HepG2 (cell line): ENCODE results near the gene FAM13B. TPM values are rescaled to one million over a fixed set of nuclear protein-coding genes. Genes with fewer than 3 reads are reported as not detected.

Experiments used
- ATAC-seq: fragments of 200-7000 bp; cut with Tn5 transposase; 3 replicates; pipeline ENCODE4 v1.9.1; 2020; ENCODE audit warnings: mild to moderate bottlenecking, moderate library complexity
- BruUV-seq: library from RNA; stranded (reverse); fragments of 400-500 nt; replicated peaks from 2 replicates; lab custom pipeline; 2021; lab: Mats Ljungman, UMichigan
- CTCF ChIA-PET: fragments of 300-600 bp; formaldehyde crosslinking; extraction: SDS; loops from one replicate; lab custom pipeline; 2021; ENCODE audit warnings: low total read pairs, inconsistent platforms, low intra/inter-chr PET ratio; lab: Yijun Ruan, JAX
- POLR2A ChIA-PET: fragments of 350-600 bp; sonication (Branson Sonifier 250); formaldehyde crosslinking; loops from one replicate; lab custom pipeline; 2020; ENCODE audit warnings: antibody characterized with exemption, inconsistent platforms; lab: Yijun Ruan, JAX
- DNase-seq: peaks from one replicate; pipeline ENCODE4 v3.0.0-alpha.2; 2015; ENCODE audit warnings: low spot score
- FAIRE-seq: peaks from 3 replicates; lab custom pipeline; 2011; peaks lifted over from hg19 to GRCh38; lab: Jason Lieb, UNC
- H2AFZ ChIP-seq: one replicate; pipeline ENCODE4 v1.6.1; 2011; ENCODE audit warnings: low read length, inconsistent platforms
- H3K27ac ChIP-seq: fragments of 300-600 bp; 3 replicates; pipeline ENCODE4 v1.8.0; 2011; ENCODE audit warnings: mixed run types, mild to moderate bottlenecking, mixed read lengths, low read length, inconsistent platforms; ENCODE audit not compliant: insufficient read depth; ENCODE audit errors: extremely low read length
- H3K27me3 ChIP-seq, 2 experiments: fragments of 200-600 bp in 1 of 2; 2 replicates in 1 of 2; 3 replicates in 1 of 2; pipeline versions ENCODE4 v1.6.0 to v1.8.0; 2011; ENCODE audit warnings: low read length in 2 of 2, mild to moderate bottlenecking in 2 of 2, moderate library complexity in 2 of 2, inconsistent platforms in 1 of 2; ENCODE audit not compliant: insufficient read depth in 2 of 2, control insufficient read depth in 1 of 2
- H3K36me3 ChIP-seq, 2 experiments: fragments of 200-600 bp in 1 of 2; replicated peaks in 1 of 2; 2 replicates in 1 of 2; 3 replicates in 1 of 2; pipeline versions ENCODE4 v1.5.1 to v1.8.0; 2011; ENCODE audit warnings: low read length in 2 of 2, inconsistent platforms in 1 of 2; ENCODE audit not compliant: insufficient read depth in 2 of 2, control insufficient read depth in 1 of 2
- H3K4me1 ChIP-seq: 2 replicates; pipeline ENCODE4 v1.5.1; 2012; ENCODE audit warnings: low read length, inconsistent platforms; ENCODE audit not compliant: insufficient read depth
- H3K4me2 ChIP-seq: 2 replicates; pipeline ENCODE4 v1.6.0; 2011; ENCODE audit warnings: low read depth, low read length, inconsistent platforms
- H3K4me3 ChIP-seq, 3 experiments: fragments of 200-600 bp in 1 of 3; sonication (generic), shearing (Covaris generic) in 1 of 3; replicated peaks in 1 of 3; 2 replicates each; pipeline ENCODE4 v1.5.1; 2011 to 2016; ENCODE audit warnings: low read length in 3 of 3, inconsistent platforms in 2 of 3, low read depth in 2 of 3, mild to moderate bottlenecking in 2 of 3, control low read depth in 1 of 3, mixed read lengths in 1 of 3; ENCODE audit not compliant: insufficient read depth in 1 of 3
- H3K79me2 ChIP-seq: one replicate; pipeline ENCODE4 v1.6.1; 2011; ENCODE audit warnings: low read length, inconsistent platforms; ENCODE audit not compliant: insufficient read depth
- H3K9ac ChIP-seq: 2 replicates; pipeline ENCODE4 v1.6.0; 2011; ENCODE audit warnings: mild to moderate bottlenecking, low read depth, low read length, inconsistent platforms; ENCODE audit not compliant: insufficient read depth
- H3K9me3 ChIP-seq: 2 replicates; pipeline ENCODE4 v1.5.1; 2012; ENCODE audit warnings: mild to moderate bottlenecking, low read length
- H4K20me1 ChIP-seq: 2 replicates; pipeline ENCODE4 v1.6.0; 2011; ENCODE audit warnings: inconsistent platforms, mild to moderate bottlenecking, low read length, moderate library complexity; ENCODE audit not compliant: insufficient read depth
- CAMTA2 ChIP-seq: sonication (generic); formaldehyde crosslinking; IDR thresholded peaks from 2 replicates; pipeline ENCODE4 v1.4.0; 2020; ENCODE audit warnings: mild to moderate bottlenecking, missing genetic modification reagents, borderline replicate concordance
- HNF4A ChIP-seq: sonication (generic); formaldehyde crosslinking; IDR thresholded peaks from 2 replicates; pipeline ENCODE4 v1.4.0; 2020; ENCODE audit warnings: missing genetic modification reagents
- MIXL1 ChIP-seq: IDR thresholded peaks from 2 replicates; pipeline ENCODE4 v1.6.1; 2016
- MLLT10 ChIP-seq: sonication (generic); formaldehyde crosslinking; IDR thresholded peaks from 2 replicates; pipeline ENCODE4 v1.4.0; 2020; ENCODE audit warnings: missing genetic modification reagents
- PATZ1 ChIP-seq: sonication (generic); formaldehyde crosslinking; IDR thresholded peaks from 2 replicates; pipeline ENCODE4 v1.4.0; 2020; ENCODE audit warnings: missing genetic modification reagents
- PBX2 ChIP-seq: IDR thresholded peaks from 2 replicates; pipeline ENCODE4 v1.6.1; 2016; ENCODE audit warnings: control low read depth
- PPARG ChIP-seq: conservative IDR thresholded peaks from 2 replicates; pipeline ENCODE4 v1.6.1; 2016; ENCODE audit warnings: missing biosample characterization, missing genetic modification reagents
- RARA ChIP-seq: IDR thresholded peaks from 2 replicates; pipeline ENCODE4 v1.6.1; 2016; ENCODE audit warnings: missing genetic modification reagents, missing compliant biosample characterization
- RFX5 ChIP-seq: IDR thresholded peaks from 2 replicates; pipeline ENCODE4 v1.6.1; 2011; ENCODE audit warnings: low read depth, low read length, improper control_type of control experiment
- RXRB ChIP-seq: IDR thresholded peaks from 2 replicates; pipeline ENCODE4 v1.6.1; 2016; ENCODE audit warnings: borderline replicate concordance, missing genetic modification reagents, missing compliant biosample characterization
- SAFB2 ChIP-seq: sonication (generic); formaldehyde crosslinking; IDR thresholded peaks from 2 replicates; pipeline ENCODE4 v1.5.1; 2020; ENCODE audit warnings: missing genetic modification reagents, low read depth, mild to moderate bottlenecking, borderline replicate concordance
- TBX2 ChIP-seq: sonication (generic); formaldehyde crosslinking; IDR thresholded peaks from 2 replicates; pipeline ENCODE4 v1.5.0; 2020; ENCODE audit warnings: missing genetic modification reagents, mild to moderate bottlenecking, borderline replicate concordance
- TEAD3 ChIP-seq: optimal IDR thresholded peaks from 2 replicates; pipeline ENCODE3; 2016; ENCODE audit warnings: borderline replicate concordance
- TFDP1 ChIP-seq: IDR thresholded peaks from 2 replicates; pipeline ENCODE4 v1.6.1; 2016; ENCODE audit warnings: missing compliant biosample characterization, missing genetic modification reagents, borderline replicate concordance
- ZBTB21 ChIP-seq: sonication (generic); formaldehyde crosslinking; IDR thresholded peaks from 2 replicates; pipeline ENCODE4 v1.4.0; 2020; ENCODE audit warnings: missing genetic modification reagents
- WGBS: methylation state at CpG from one replicate; pipeline ENCODE4 v1.1.6; 2017; ENCODE audit warnings: low lambda C conversion rate; 5-methylcytosine and 5-hydroxymethylcytosine counted together
- in situ Hi-C: cut with HindIII; loops from 2 replicates; pipeline ENCODE4 v1.10.0; 2017; ENCODE audit warnings: low pct_unique_long_range_greater_than_20kb; ENCODE audit not compliant: extremely low pct_ligation_motif_present
- intact Hi-C: fragments of 100-400 bp; cut with micrococcal nuclease; formaldehyde crosslinking; loops from one replicate; pipeline ENCODE4 v1.10.0; 2022; ENCODE audit not compliant: unreplicated experiment
- polyA plus RNA-seq, 8 experiments: library from polyadenylated mRNA; depleted of rRNA in 3 of 8; stranded (reverse) in 7 of 8; unstranded in 1 of 8; fragments of >200 nt; fragmentation: Illumina TruSeq in 4 of 8; extraction: Trizol in 4 of 8; gene quantifications; 2 replicates each; pipeline versions ENCODE4 v1.2.1 to v1.2.3, GENCODE V29; 2011 to 2016; ENCODE audit warnings: low read depth in 4 of 8, missing spikeins in 1 of 8, mixed read lengths in 1 of 8; ENCODE audit not compliant: insufficient read depth in 1 of 8
- total RNA-seq, 5 experiments: library from RNA; depleted of rRNA; stranded (reverse); fragments of >200 nt; fragmentation: Illumina TruSeq; extraction: Trizol; gene quantifications; 2 replicates each; pipeline ENCODE4 v1.2.3, GENCODE V29; 2016; ENCODE audit warnings: low read depth in 1 of 5

FAM13B gene
- total and polyA plus RNA-seq, 2 of the 13 experiments (the other 11 are each of a cell fraction or from before 2014, with no cell fraction given) = 6.9 to 11.5 TPM

- no peak for TF ChIP-seq PATZ1
- TF ChIP-seq TBX2 (CRISPR knock-in tag) = no peak
- no peak for TF ChIP-seq CAMTA2 (CRISPR knock-in tag)
- TF ChIP-seq HNF4A = peak; percentile 35; the same call in 1 of the 2 replicates
- TF ChIP-seq, all 625 proteins: peak for 2
Measured at GRCh38 chr5:137891849-137892248, 141.0 kb downstream of the FAM13B start (continued).

- H2AFZ ChIP-seq = no peak overlapping the region
- peaks cover 34% of the 10 kb centered on the region for H3K4me1 ChIP-seq
- 0 out of 5 replicates have a peak, but pooled peaks cover 0 to 3% of the 10 kb centered on the region in 2 experiments for H3K27me3 ChIP-seq
- H3K9me3 ChIP-seq = no peaks in the 10 kb centered on the region
- no peak overlapping the region for H3K4me3 ChIP-seq
- DNase-seq = peak; percentile 58
- no TSS peak for BruUV-seq
- H4K20me1 ChIP-seq = no peaks in the 10 kb centered on the region
- H3K27ac ChIP-seq = no peak overlapping the region
- in situ Hi-C loops (no loop called here), intact Hi-C loops (loop anchor here (10.0 kb wide), 1 partner anchor 136 kb away; the partner anchor contains the start of gene HNRNPA0)
- no peak overlapping the region for H3K9ac ChIP-seq
- 0 out of 2 replicates have a peak overlapping the region, but pooled peaks have one; percentile 21 for H3K4me2 ChIP-seq
- ChIA-PET CTCF (no interaction called here), POLR2A (interaction anchor here (0.7 kb wide), 1 partner anchor 10 kb away, joined by 3 read pairs; no protein-coding TSS in a partner anchor)
- no peaks in the 10 kb centered on the region for H3K36me3 ChIP-seq
- 0% methylated on average over 1 of the region's 1 CpG for WGBS
- FAIRE-seq = peak; percentile 37
- H3K79me2 ChIP-seq = no peaks in the 10 kb centered on the region
- ATAC-seq = peak; percentile 56; the same call in 2 of the 3 replicates
- TF ChIP-seq MIXL1 (CRISPR knock-in tag) (no peak), ZBTB21 (CRISPR knock-in tag) (no peak), MLLT10 (no peak), PPARG (CRISPR knock-in tag) (peak; percentile 39; the same call in 1 of the 2 replicates), TBX2 (CRISPR knock-in tag) (no peak), SAFB2 (CRISPR knock-in tag) (no peak), PBX2 (CRISPR knock-in tag) (no peak), RARA (peak; percentile 39; the same call in 1 of the 2 replicates), TFDP1 (no peak), RXRB (peak; percentile 43; the same call in 1 of the 2 replicates), HNF4A (peak; percentile 44; the same call in 1 of the 2 replicates), RFX5 (no peak), TEAD3 (CRISPR knock-in tag) (peak; percentile 17)
Measured at GRCh38 chr5:137890845-137891244, 142.0 kb downstream of the FAM13B start.
